Activated CD8-positive, alpha-beta memory T cell treated with anti-CD3 and anti-CD28 coated beads, Interleukin-2, amount 50 U/mL, for 1 hour (primary cell): ENCODE measurements around the gene VN1R4.
A peak's percentile ranks its signal among the peaks of the same experiment; 100 is the strongest.
"Not testable (repeated sequence)": the region's sequence is repeated elsewhere in the genome, so short reads cannot be mapped to it uniquely, and the experiment has no call there.

Experiments used
- DNase-seq: peaks from one replicate; pipeline ENCODE4 v3.0.0-alpha.2; 2020; ENCODE audit errors: extremely low read depth

VN1R4 gene, protein sequence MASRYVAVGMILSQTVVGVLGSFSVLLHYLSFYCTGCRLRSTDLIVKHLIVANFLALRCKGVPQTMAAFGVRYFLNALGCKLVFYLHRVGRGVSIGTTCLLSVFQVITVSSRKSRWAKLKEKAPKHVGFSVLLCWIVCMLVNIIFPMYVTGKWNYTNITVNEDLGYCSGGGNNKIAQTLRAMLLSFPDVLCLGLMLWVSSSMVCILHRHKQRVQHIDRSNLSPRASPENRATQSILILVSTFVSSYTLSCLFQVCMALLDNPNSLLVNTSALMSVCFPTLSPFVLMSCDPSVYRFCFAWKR

DNA sequence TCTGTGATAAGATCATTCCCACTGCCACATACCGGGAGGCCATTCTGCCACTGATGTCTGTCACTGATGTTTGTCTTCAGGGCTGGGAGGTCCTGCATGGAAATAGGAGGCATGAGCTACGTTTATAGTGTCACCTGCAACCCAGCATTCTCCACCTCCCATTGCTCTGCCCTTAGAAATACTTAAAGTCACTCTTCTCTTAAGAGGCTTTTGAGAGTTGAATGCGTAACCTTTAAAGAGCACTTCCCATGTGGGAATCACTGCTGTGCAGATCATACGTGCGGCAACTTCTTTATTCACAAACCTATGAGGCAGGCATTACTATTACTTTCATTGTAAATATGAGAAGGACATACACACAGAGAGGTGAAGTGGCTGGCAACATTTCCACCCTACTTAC lies at the start of gene VN1R4:
Gene VN1R4, minus strand, starts transcription at position 101 of the 400 bp plus-strand sequence. Its CDS starts 58 bp downstream, at position 43.
- DNase-seq = not testable (repeated sequence)

DNA sequence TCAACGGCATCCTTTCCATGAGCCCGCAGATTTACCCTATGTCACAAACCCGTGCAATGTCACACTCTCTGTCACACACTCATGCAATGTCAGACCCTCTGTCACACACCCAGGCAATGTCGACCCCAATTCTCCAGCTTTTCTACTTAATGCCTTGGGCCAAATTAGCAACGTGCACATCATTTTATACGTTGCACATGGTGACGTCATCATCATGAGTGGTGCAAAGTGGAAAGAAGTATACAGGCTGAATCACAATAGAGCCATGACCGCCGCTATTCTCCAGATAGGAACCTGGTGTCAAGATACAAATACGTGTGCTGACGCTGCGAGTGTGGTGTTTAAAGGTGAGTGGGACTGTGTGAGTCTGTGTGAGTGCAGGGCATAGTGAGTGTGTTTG lies 44.4 kb upstream of the VN1R4 start:
- DNase-seq = no peak

DNA sequence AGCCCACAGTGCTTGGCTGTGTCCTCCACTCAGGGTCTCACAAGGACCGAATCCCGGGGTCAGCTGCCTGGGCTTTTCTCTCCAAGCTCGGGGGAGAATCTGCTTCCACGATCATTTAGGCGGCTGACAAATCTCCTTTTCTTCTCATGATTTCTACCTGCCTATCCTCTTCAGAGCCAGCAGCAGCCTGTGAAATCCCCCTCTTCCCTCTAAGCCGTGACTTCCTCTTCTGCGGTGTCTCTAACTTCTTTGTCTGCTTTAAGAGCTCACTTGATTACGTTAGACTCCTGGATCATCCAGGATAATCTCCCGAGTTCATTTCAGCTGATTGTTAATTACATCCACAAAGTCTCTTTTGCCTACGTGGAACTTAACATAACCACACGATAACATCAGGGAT lies 43.5 kb upstream of the VN1R4 start:
- no peak for DNase-seq

DNA sequence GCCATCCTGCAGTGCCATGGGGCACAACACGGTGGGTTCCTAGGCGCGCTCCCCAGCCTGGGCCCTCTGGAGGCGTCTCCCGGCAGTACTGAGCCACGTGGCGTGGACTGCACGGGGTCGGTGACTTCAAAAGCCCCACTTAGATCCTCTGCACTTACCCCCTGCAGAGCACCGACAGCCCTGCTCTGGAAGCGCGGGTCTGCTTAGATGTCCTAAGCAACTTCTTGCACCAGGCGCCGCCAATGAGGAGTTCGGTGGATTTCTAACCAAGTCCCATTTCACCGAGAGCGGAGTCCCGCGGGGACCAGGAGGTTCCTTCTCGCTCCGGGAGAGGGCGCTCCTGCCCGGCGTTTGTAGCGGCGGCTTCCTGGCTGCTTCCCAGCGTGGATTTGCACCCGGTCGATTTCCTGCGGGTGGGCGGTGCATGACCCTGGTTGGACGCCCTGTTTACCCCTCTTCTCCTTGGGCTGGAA lies 40.9 kb upstream of the VN1R4 start:
- DNase-seq = no peak

DNA sequence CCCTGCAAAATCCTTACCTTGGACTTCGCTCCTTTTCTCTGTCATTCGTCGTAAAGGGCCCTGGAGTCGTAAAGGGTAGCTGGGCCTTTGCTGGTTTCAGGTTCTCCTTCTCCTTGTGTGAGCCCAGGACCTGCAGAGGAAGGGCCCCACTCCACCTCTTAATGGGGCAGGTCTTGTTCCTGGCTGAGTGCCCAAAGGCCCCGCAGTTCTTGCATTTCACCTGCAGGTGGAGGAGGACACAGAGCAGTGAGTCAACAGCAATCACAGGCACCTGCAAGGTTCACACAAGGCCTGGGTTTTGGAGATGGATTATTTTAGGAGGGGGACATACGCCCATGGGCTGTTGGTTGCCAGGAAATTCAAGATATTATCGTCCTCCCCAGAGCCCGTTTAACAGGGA lies 33.8 kb upstream of the VN1R4 start:
- DNase-seq = not testable (repeated sequence)

DNA sequence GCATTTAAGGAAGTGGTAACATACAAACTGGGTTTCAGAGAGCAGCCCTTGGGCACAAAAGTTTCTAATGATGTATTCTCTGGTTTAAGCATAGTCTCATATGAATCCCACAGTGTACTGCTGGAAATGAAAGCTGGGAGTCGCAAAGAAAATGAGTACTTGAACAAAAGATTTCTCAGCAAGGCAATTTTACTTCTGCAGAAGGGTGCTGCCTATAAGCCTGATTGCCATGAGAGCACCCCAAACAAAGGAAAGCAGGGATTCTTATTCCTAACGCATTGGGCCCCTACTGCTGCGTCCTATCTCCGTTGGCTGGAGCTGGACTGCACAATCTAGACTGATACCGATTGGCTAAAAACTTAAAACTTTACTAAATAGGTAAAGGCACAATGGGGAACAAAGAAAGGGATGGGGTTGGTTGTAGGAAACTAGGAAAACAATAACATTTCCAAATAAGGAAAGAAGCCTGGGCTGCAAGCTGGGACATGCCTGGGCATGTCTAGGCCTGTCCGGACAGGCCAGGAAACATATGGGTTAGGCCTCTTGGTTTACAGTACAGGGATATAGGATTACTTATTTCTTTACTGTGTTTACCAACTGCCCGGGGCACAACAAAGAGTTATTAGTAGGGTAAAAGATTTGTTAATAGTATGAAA lies 27.4 kb upstream of the VN1R4 start:
- DNase-seq = no peak

DNA sequence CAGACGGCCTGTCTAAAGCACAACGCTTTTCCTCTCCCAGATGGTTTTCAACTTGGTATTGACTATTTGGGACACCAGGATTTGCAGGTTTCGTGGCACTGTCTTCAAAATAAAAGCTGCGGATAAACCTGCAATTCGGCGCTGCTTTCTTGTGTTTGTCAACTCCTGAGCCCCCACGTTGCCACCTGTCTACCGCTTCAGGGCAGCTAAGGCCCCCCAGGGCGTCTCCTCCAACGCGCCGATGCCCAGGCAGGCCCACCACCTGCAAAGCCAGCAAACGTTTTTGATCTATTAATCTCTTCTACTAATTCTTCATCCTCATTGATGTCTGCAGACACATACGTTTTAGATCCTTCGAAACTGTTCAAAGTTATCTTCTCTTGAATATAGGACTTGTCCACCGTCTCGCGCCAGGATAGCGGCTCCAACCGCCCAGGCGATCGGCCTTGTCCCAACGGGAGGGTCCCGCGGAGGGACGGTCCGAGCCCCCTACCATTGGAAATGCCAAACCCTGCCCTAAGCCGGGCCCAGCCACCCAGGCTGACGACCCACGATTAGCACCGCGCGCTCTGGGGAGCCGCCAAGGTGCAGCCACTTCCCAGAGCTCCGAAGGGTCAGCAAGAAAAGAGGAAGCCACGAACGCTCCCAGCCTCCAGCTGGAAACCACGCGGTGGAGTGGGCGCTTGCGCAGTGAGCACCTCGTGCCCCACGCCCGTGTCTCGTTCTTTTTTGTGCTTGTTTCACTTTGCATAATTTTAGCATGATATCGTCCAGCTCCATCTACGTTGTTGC lies 23.4 kb upstream of the VN1R4 start:
- no peak for DNase-seq

DNA sequence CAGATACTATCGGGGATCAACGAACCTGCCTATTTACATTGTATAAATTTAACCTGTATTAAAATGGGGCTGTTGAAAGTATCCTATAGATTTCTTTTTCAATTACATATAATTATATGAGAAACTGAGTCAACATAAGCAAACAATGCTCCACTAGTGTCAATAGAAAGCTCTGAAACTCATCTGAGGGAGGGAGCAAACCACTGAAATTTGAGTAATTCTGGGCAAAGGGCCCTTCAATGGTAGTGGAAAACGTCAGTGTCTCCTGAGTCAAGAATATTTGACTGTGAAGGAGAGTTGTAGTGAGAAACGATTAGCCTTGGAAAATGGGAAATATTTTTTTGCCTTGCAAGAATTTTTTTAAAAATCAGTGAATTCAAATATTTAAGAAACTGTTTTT lies 17.6 kb upstream of the VN1R4 start:
- DNase-seq = no peak

DNA sequence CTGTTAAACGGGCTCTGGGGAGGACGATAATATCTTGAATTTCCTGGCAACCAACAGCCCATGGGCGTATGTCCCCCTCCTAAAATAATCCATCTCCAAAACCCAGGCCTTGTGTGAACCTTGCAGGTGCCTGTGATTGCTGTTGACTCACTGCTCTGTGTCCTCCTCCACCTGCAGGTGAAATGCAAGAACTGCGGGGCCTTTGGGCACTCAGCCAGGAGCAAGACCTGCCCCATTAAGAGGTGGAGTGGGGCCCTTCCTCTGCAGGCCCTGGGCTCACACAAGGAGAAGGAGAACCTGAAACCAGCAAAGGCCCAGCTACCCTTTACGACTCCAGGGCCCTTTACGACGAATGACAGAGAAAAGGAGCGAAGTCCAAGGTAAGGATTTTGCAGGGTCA lies 14.4 kb upstream of the VN1R4 start:
- DNase-seq = not testable (repeated sequence)

DNA sequence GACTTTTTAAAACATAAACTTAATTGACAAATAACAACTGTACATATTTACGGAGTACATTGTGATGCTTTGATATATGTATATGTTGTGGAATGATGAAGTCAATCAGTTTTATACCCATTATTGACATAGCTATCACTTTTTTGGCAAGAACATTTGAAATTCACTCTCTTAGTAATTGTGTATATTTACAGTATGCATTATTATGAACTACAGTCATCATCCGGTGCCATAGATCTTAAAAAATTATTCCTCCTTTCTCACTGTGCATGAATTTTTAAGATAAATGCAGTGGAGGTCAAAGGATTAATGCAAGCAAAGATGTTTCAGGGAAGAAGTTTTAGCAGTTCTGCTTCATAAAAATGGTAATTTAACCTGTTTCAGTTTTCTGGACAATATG lies 8.0 kb upstream of the VN1R4 start:
- DNase-seq = no peak

DNA sequence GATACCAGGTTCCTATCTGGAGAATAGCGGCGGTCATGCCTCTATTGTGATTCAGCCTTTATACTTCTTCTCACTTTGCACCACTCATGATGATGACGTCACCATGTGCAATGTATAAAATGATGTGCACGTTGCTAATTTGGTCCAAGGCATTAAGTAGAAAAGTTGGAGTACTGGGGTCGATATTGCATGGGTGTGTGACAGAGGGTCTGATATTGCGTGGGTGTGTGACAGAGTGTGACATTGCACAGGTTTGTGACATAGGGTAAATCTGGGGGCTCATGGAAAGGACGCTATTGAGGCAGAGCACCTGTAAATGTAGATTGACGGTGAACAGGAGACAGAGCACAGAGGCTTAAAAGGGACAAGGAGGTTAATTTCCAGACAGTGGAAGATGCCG lies 4.5 kb upstream of the VN1R4 start:
- DNase-seq = no peak

DNA sequence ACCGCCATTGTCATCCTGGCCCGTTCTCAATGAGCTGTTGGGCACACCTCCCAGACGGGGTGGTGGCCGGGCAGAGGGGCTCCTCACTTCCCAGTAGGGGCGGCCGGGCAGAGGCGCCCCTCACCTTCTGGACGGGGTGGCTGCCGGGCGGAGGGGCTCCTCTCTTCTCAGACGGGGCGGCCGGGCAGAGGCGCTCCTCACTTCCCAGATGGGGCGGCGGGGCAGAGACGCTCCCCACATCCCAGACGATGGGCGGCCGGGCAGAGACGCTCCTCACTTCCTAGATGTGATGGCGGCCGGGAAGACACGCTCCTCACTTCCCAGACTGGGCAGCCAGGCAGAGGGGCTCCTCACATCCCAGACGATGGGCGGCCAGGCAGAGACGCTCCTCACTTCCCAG lies 2.3 kb upstream of the VN1R4 start:
- DNase-seq = not testable (repeated sequence)

DNA sequence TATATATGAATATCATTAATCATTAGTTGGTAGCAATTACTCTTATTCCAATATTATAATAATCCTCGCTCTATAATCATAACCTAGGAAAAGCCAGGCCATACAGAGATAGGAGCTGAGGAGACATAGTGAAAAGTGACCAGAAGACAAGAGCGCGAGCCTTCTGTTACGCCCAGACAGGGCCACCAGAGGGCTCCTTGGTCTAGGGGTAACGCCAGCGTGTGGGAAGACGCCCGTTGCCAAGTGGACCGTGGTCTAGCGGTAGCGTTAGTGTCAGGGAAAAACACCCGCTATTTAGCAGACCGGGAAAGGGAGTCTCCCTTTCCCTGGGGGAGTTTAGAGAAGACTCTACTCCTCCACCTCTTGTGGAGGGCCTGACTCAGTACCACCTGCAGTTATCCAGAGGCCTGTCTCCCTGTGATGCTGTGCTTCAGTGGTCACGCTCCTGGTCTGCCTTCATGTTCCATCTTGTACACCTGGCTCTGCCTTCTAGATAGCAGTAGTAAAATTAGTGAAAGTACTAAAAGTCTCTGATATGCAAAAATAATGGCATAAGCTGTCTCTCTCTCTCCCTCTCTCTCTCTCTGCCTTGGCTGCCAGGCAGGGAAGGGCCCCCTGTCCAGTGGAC lies 9.7 kb downstream of the VN1R4 start, which contains the start of gene VN1R2:
Gene VN1R2, plus strand, starts transcription at position 578 of the 628 bp plus-strand sequence. CDS start 84 bp downstream, outside the sequence.
- not testable (repeated sequence) for DNase-seq

DNA sequence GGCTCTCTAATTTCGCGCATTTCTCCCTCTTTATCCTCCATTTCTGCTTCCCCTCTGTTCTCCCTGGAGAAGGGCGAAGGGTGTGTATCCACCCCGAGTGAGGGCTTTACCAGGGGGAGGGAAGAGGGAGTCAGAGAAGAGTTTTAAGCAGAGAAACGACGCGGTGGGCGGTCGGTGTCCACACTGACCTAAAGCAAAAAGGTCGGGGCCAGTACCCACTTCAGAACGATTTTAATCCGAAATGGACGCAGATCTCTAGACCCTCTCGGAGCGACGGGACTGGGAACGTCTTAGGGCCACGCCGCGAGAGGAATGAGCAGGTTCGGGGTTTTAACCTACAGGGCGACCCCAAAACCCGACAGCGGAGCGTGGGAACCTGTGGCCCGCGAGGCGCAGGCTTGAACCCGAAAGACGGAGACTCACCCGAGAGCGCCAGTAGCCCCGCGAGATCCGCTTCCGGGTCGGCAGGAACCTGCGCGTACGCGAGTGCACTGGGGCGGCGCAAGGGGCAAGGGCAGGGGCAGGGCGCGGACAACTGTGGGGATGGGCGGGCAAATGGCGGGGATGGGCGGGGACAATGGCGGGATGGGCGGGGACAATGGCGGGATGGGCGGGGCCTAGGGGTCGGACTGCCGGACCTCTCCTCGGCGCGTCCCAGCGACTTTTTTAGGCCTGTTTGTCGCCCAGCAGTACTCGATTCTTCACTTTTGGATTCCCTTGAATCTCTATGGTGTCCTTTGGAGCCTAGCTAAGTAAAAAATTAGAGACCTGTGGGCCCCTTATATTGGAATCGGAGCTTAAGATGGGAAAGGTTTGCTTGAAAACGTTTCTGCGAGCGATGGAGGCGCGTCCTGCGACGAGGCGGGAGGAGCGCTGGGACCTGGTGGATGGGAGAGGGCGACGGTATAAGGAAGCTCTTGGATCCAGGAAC lies 12.8 kb downstream of the VN1R4 start, which contains the start of gene ZNF677:
Gene ZNF677, minus strand, starts transcription at position 463 of the 931 bp plus-strand sequence. CDS start 3,323 bp downstream, outside the sequence.
- peak; percentile 60 for DNase-seq

DNA sequence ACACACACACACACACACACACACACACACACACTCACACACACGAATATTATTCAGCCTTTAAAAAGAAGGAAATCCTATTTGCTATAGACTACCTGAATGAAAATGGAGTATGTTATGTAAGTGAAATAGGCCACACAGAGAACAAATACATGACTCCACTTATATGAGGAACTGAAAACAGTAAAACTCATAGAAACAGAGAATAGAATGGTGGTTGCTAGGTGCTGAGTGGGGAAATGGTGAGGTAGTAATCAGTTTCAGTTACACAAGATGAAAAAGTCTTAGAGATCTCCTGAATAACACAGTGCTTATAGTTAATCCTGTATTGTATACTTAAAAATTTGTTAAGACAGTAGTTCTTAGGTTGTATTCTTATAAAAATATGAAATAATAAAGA lies 21.0 kb downstream of the VN1R4 start:
- DNase-seq = no peak

DNA sequence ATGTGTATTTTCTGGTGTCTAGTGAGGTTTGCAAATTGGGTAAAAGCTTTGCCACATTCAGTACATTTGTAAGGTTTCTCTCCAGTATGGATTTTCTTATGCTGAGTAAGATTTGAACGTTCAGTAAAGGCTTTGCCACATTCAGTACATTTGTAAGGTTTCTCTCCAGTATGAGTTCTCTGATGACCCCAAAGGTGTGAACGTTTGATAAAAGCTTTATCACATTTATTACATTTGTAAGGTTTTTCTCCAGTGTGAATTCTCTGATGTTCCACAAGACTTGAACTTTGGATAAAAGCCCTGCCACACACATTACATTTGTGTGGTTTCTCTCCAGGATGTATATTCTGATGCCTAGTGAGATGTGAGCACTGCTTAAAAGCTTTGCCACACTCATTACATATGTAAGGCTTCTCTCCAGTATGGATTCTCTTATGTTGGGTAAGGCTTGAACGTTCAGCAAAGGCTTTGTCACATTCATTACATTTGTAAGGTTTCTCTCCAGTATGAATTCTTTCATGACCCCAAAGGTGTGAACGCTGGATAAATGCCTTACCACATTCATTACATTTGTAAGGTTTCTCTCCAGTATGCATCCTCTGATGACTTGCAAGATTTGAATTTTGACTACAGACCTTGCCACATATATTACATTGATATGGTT lies 30.3 kb downstream of the VN1R4 start:
- no peak for DNase-seq

DNA sequence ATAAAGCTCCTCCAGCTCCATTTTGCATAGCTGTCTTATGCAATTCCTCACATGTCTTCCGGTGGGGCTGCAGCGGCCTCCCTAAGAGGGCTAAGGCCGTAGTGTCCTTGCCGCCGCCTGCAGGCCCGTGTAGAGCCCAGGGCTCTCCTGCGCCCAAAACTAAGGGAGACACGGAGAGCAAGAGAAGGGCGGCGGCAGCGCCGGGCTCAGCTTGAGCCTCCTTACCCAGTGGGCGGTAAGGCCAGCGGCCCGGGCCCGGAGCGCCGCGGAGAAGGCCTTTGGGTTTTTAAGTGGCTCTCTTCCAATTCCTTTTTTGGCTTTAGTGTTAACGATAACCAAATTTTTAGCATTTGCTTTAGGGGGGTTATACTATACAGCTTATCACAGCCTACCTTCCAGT lies 42.9 kb downstream of the VN1R4 start:
- DNase-seq = no peak

DNA sequence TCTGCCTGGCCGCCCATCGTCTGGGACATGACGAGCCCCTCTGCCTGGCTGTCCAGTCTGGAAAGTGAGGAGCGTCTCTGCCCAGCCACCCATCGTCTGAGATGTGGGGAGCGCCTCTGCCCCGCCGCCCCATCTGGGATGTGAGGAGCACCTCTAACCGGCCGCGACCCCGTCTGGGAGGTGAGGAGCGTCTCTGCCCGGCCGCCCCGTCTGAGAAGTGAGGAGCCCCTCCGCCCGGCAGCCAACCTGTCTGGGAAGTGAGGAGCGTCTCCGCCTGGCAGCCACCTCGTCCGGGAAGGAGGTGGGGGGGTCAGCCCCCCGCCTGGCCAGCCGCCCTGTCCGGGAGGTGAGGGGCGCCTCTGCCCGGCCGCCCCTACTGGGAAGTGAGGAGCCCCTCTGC lies 44.8 kb downstream of the VN1R4 start:
- not testable (repeated sequence) for DNase-seq
